Mucosa of descending colon (tissue), 3 donors: ENCODE data around the gene ALAD. TPM values are rescaled to one million over a fixed set of nuclear protein-coding genes. Genes with fewer than 3 reads are reported as not detected.
A peak's percentile ranks its signal among the peaks of the same experiment; 100 is the strongest.

Source experiments
- ATAC-seq: fragments of 200-7000 bp; cut with Tn5 transposase; one replicate; pipeline ENCODE4 v1.9.1; 2020; ENCODE audit warnings: mild to moderate bottlenecking, moderate library complexity
- DNase-seq, 3 donors: peaks; one replicate each; pipeline ENCODE4 v3.0.0-alpha.2; 2020
- H3K36me3 ChIP-seq: fragments of 200-600 bp; one replicate; pipeline ENCODE4 v1.8.0; 2021; ENCODE audit warnings: low read depth, mild to moderate bottlenecking
- H3K4me1 ChIP-seq: fragments of 200-600 bp; one replicate; pipeline ENCODE4 v1.8.0; 2021; ENCODE audit warnings: low read depth, mild to moderate bottlenecking
- H3K4me3 ChIP-seq: fragments of 200-600 bp; one replicate; pipeline ENCODE4 v1.8.0; 2021; ENCODE audit warnings: mild to moderate bottlenecking
- H3K9me3 ChIP-seq: fragments of 200-600 bp; one replicate; pipeline ENCODE4 v1.8.0; 2021; ENCODE audit warnings: mild to moderate bottlenecking
- intact Hi-C, 2 donors: fragments of 100-400 bp; cut with DNase I in 1 of 2; cut with micrococcal nuclease in 1 of 2; formaldehyde crosslinking; loops; one replicate each; pipeline versions ENCODE4 v1.11.0 to v1.11.1; 2022; cut with DNase I, micrococcal nuclease
- total RNA-seq, 3 donors: library from RNA; stranded (reverse); fragmentation: NEBNext Ultra II Directional in 2 of 3; extraction: Animal tissue kit (Norgen Biotek cat#: 25700) in 2 of 3; gene quantifications; one replicate each; pipeline versions ENCODE4 v1.2.1 to v1.2.4, GENCODE V29; 2021 to 2023
- TF ChIP-seq, protein P1 (sequence below): fragments of 200-600 bp; IDR thresholded peaks from one replicate; pipeline ENCODE4 v1.8.0; 2022; ENCODE audit warnings: antibody characterized with exemption, mild to moderate bottlenecking
- donor health status: DM: no; HTN: no; CAD: no; lungs with moderate emphysema.
- donor health status: DM: no; HTN: no; CAD: no.
- donor health status: DM: no; HTN: yes; CAD: no.

The ALAD gene
- total RNA-seq, 3 donors from 2014 or later: 51.2 to 82.4 (median 56.3) TPM

DNA sequence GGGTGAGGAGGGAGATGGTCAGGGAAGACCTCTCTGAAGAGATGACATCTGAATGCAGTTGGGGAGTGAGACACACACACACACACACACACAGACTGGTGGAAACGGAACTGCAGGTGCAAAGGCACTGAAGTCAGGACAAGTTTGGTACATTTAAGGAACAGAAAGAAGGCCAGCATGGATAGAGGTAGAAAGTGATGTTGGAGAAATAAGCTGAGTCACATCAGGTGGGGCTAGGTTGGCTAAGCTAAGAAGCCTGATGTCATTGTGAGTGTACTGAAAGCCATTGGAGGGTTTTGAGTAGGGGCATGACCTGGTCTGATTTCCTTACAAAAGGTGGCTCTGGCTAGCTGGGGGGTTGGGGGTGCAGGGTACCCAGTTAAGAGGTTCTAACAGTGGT is 48.7 kb downstream of the ALAD start:
- DNase-seq: no peak
- intact Hi-C loops: no loop called here
- Histone ChIP-seq H3K36me3 (no peaks in the 10 kb centered on the region), H3K9me3 (no peaks in the 10 kb centered on the region), H3K4me3 (no peak overlapping the region), H3K4me1 (peaks cover 10% of the 10 kb centered on the region)
- no peak for ATAC-seq
- TF ChIP-seq, protein P1, sequence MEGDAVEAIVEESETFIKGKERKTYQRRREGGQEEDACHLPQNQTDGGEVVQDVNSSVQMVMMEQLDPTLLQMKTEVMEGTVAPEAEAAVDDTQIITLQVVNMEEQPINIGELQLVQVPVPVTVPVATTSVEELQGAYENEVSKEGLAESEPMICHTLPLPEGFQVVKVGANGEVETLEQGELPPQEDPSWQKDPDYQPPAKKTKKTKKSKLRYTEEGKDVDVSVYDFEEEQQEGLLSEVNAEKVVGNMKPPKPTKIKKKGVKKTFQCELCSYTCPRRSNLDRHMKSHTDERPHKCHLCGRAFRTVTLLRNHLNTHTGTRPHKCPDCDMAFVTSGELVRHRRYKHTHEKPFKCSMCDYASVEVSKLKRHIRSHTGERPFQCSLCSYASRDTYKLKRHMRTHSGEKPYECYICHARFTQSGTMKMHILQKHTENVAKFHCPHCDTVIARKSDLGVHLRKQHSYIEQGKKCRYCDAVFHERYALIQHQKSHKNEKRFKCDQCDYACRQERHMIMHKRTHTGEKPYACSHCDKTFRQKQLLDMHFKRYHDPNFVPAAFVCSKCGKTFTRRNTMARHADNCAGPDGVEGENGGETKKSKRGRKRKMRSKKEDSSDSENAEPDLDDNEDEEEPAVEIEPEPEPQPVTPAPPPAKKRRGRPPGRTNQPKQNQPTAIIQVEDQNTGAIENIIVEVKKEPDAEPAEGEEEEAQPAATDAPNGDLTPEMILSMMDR: no peak

DNA sequence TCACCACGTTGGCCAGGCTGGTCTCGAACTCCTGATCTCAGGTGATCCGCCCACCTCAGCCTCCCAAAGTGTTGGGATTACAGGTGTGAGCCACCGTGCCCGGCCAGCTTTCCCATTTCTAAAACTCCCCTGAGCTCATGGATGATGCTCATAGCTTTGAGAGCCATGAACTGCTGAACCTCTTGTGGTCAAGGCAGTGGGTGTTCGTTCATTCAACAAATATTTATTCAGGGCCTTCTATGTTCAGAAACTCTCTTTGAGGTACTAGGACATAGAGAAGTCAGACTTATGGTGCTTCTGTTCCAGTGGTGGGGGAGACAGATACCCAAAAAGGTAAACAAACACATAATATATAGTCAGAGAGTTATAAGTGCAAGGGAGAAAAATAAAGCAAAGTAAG is 49.1 kb downstream of the ALAD start:
- intact Hi-C loops: no loop called here
- Histone ChIP-seq H3K36me3 (no peaks in the 10 kb centered on the region), H3K4me1 (peaks cover 14% of the 10 kb centered on the region), H3K9me3 (no peaks in the 10 kb centered on the region), H3K4me3 (no peak overlapping the region)
- no peak for DNase-seq
- TF ChIP-seq, protein P1: no peak
- no peak for ATAC-seq

DNA sequence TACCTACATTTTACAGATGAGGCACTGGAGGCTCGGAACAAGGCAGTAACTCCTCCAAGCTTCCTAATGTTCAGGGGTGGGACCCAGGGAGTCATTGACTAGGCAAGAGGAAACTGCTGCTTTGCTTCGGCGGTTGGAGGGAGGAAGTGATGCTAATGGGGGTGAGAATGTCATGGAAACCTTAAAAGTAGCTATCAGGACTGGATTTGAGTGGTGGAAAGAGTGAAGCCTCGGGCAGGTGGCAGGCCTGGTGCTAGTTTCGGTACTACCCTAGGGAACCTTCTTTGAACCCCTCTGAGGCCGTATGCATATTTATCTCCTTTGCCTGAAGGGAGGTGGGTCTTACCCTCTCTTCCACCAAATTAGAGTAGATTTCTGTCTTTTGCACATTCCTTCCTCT is 50.1 kb downstream of the ALAD start:
- no peak for DNase-seq
- no peaks in the 10 kb centered on the region for H3K36me3 ChIP-seq
- H3K9me3 ChIP-seq: no peaks in the 10 kb centered on the region
- ATAC-seq: peak; percentile 11
- TF ChIP-seq, protein P1: no peak
- no peak overlapping the region for H3K4me3 ChIP-seq
- intact Hi-C loops: no loop called here
- H3K4me1 ChIP-seq: peaks cover 15% of the 10 kb centered on the region

DNA sequence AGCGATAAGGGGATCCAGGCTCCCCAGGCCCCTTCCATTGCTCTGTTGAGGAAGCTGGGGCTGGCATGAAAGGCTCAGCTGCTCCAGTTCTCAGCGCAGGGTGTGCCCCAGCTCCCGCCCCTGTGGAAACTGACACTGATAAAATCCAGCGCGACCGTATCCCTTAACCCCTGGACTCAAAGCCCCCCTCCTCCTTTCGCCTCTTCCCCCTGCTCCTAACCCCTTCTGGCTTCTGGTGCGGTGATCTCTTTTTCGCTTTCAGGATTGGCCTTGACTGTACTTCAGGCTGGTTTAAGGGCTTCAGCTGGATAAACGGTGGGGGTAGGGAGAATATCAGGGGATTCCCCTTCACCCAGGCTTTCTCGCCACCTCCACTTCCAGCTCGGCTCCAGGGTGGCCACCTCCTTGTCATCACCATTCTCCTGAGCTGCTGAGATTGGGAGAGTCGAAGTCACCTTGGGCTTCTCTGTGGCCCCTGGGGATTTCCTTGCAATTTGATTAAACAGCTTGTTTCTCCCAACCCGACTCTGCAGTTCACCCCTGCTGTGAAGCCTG is 50.9 kb downstream of the ALAD start:
- TF ChIP-seq, protein P1: no peak
- intact Hi-C loops: no loop called here
- Histone ChIP-seq H3K4me1 (peaks cover 15% of the 10 kb centered on the region), H3K36me3 (no peaks in the 10 kb centered on the region), H3K9me3 (no peaks in the 10 kb centered on the region), H3K4me3 (no peak overlapping the region)
- peak; percentile 19 for ATAC-seq
- peak in 1 of 3 donors; percentile 60 for DNase-seq

DNA sequence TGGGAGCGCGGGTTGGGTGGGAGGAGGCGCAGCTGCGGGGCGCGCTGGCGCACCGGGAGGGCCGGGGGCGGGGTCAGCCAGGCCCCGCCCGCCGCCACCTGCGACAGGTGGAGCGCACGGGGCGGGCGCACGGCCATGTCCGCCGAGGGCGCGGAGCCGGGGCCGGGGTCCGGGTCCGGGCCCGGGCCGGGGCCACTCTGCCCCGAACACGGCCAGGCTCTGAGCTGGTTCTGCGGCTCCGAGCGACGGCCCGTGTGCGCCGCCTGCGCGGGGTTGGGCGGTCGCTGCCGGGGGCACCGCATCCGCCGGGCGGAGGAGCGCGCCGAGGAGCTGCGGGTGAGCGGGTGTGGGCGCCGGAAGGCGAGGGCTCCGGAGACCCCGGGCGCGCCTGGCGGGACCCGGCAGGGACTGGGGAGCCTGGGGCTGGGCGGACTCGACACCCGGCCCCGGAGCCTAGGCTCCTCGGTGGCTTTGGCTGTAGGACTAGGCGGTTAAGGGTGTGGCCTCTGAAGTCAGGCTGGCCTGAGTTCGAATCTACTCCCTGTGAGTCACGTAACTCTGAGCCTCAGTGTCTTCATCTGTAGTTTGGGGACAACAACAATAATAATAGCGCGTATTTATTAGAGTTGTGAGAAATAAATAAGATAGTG is 51.5 kb downstream of the ALAD start, which contains the start of gene BSPRY:
BSPRY (plus strand) TSS at position 97 of the 650 bp plus-strand sequence; CDS start at position 136, 39 bp downstream.
- H3K9me3 ChIP-seq: no peaks in the 10 kb centered on the region
- H3K4me1 ChIP-seq: peaks cover 20% of the 10 kb centered on the region
- H3K36me3 ChIP-seq: no peaks in the 10 kb centered on the region
- H3K4me3 ChIP-seq: peak within 1 kb of the TSS; percentile 46
- TF ChIP-seq, protein P1: no peak
- intact Hi-C loops: no loop called here
- ATAC-seq: peak; percentile 81
- peak; percentile 60 to 74 (median 70) for DNase-seq
